ENCODE measurements around the gene CFC1B.
"Not testable (repeated sequence)": the region's sequence is repeated elsewhere in the genome, so short reads cannot be mapped to it uniquely, and the experiment has no call there.

GRCh38 chr2:130549475-130549874 lies 28.5 kb downstream of the CFC1B start:
- TF ChIP-seq CTCF (IDR thresholded peaks at IDR 0.05; ENCODE audit: low read length); EZH2 (IDR thresholded peaks at IDR 0.05; ENCODE audit: borderline replicate concordance, low read length): not testable (repeated sequence)

Measured in OCI-LY1 (cell line).